KMS-11 (cell line): ENCODE measurements around the gene KRT38.

Experiments used
- H2AFZ ChIP-seq: fragments of 200-600 bp; sonication (generic); 2 replicates; pipeline ENCODE4 v1.6.1; 2016; ENCODE audit warnings: antibody characterized with exemption, mixed run types, low read depth
- H3K27ac ChIP-seq: fragments of 200-600 bp; sonication (generic); 2 replicates; pipeline ENCODE4 v1.6.1; 2016; ENCODE audit warnings: mild to moderate bottlenecking, mixed run types
- H3K27me3 ChIP-seq: fragments of 200-600 bp; sonication (generic); 2 replicates; pipeline ENCODE4 v1.6.1; 2017; ENCODE audit warnings: mild to moderate bottlenecking, low read depth, mixed run types, moderate library complexity; ENCODE audit not compliant: insufficient read depth
- H3K36me3 ChIP-seq: fragments of 200-600 bp; sonication (generic); 2 replicates; pipeline ENCODE4 v1.6.1; 2017; ENCODE audit warnings: mild to moderate bottlenecking, mixed run types; ENCODE audit not compliant: insufficient read depth
- H3K4me1 ChIP-seq: fragments of 200-600 bp; sonication (generic); 2 replicates; pipeline ENCODE4 v1.6.1; 2016; ENCODE audit warnings: mild to moderate bottlenecking, low read depth, mixed run types; ENCODE audit not compliant: poor library complexity, severe bottlenecking
- H3K4me2 ChIP-seq: fragments of 200-600 bp; sonication (generic); 2 replicates; pipeline ENCODE4 v1.7.0; 2016; ENCODE audit warnings: mild to moderate bottlenecking, mixed run types
- H3K4me3 ChIP-seq: fragments of 200-600 bp; sonication (generic); IDR thresholded peaks from 2 replicates; pipeline ENCODE4 v1.6.1; 2017; ENCODE audit warnings: low read depth, low read length, mixed read lengths; ENCODE audit not compliant: insufficient read depth
- H3K79me2 ChIP-seq: fragments of 200-600 bp; sonication (generic); 2 replicates; pipeline ENCODE4 v1.6.1; 2016; ENCODE audit warnings: low read depth, mixed run types; ENCODE audit not compliant: insufficient read depth
- H3K9ac ChIP-seq: fragments of 200-600 bp; sonication (generic); 2 replicates; pipeline ENCODE4 v1.6.1; 2016; ENCODE audit warnings: mild to moderate bottlenecking, mixed run types
- H4K20me1 ChIP-seq: fragments of 200-600 bp; sonication (generic); 2 replicates; pipeline ENCODE4 v1.6.1; 2016; ENCODE audit warnings: mild to moderate bottlenecking, mixed run types; ENCODE audit not compliant: insufficient read depth
- CTCF ChIP-seq: fragments of 200-600 bp; sonication (generic); conservative IDR thresholded peaks from 2 replicates; pipeline ENCODE4 v1.6.1; 2017; ENCODE audit warnings: low read depth, mild to moderate bottlenecking, antibody characterized with exemption, low read length, moderate library complexity, mixed read lengths

The KRT38 gene

GRCh38 chr17:41451154-41451728 is 10.5 kb upstream of the KRT38 start:
- no peak overlapping the region for H3K9ac ChIP-seq
- H3K4me2 ChIP-seq: no peak overlapping the region
- H3K36me3 ChIP-seq: no peaks in the 10 kb centered on the region
- no peak overlapping the region for H2AFZ ChIP-seq
- no peak for TF ChIP-seq CTCF
- no peaks in the 10 kb centered on the region for H3K4me1 ChIP-seq
- no peak overlapping the region for H3K27ac ChIP-seq
- H3K79me2 ChIP-seq: no peaks in the 10 kb centered on the region
- no peaks in the 10 kb centered on the region for H3K27me3 ChIP-seq
- no peaks in the 10 kb centered on the region for H4K20me1 ChIP-seq
- H3K4me3 ChIP-seq: no peak overlapping the region

GRCh38 chr17:41449008-41449407 is 8.2 kb upstream of the KRT38 start:
- Histone ChIP-seq H2AFZ (no peak overlapping the region), H3K27me3 (no peaks in the 10 kb centered on the region), H3K4me1 (no peaks in the 10 kb centered on the region), H4K20me1 (no peaks in the 10 kb centered on the region), H3K36me3 (no peaks in the 10 kb centered on the region), H3K79me2 (no peaks in the 10 kb centered on the region), H3K4me3 (no peak overlapping the region), H3K9ac (no peak overlapping the region), H3K4me2 (no peak overlapping the region), H3K27ac (no peak overlapping the region)
- no peak for TF ChIP-seq CTCF

- Histone ChIP-seq H2AFZ (no peak overlapping the region), H3K4me3 (no peak overlapping the region), H3K4me1 (no peaks in the 10 kb centered on the region), H4K20me1 (no peaks in the 10 kb centered on the region), H3K27me3 (no peaks in the 10 kb centered on the region), H3K79me2 (no peaks in the 10 kb centered on the region), H3K9ac (no peak overlapping the region), H3K4me2 (no peak overlapping the region), H3K27ac (no peak overlapping the region), H3K36me3 (no peaks in the 10 kb centered on the region)
- TF ChIP-seq CTCF: no peak
Measured at GRCh38 chr17:41448506-41448905, 7.7 kb upstream of the KRT38 start.

GRCh38 chr17:41446806-41447205 is 6.0 kb upstream of the KRT38 start:
- TF ChIP-seq CTCF: no peak
- Histone ChIP-seq H3K27me3 (no peaks in the 10 kb centered on the region), H3K4me2 (no peak overlapping the region), H2AFZ (no peak overlapping the region), H3K4me1 (no peaks in the 10 kb centered on the region), H4K20me1 (no peaks in the 10 kb centered on the region), H3K27ac (no peak overlapping the region), H3K4me3 (no peak overlapping the region), H3K9ac (no peak overlapping the region), H3K79me2 (no peaks in the 10 kb centered on the region), H3K36me3 (no peaks in the 10 kb centered on the region)
